HepG2 (cell line): ENCODE measurements around the gene PSMD2. TPM values are rescaled to one million over a fixed set of nuclear protein-coding genes. Genes with fewer than 3 reads are reported as not detected.

Source experiments
- ATAC-seq: fragments of 200-7000 bp; cut with Tn5 transposase; 3 replicates; pipeline ENCODE4 v1.9.1; 2020; ENCODE audit warnings: mild to moderate bottlenecking, moderate library complexity
- BruUV-seq: library from RNA; stranded (reverse); fragments of 400-500 nt; replicated peaks from 2 replicates; lab custom pipeline; 2021; lab: Mats Ljungman, UMichigan
- CTCF ChIA-PET: fragments of 300-600 bp; formaldehyde crosslinking; extraction: SDS; loops from one replicate; lab custom pipeline; 2021; ENCODE audit warnings: low total read pairs, inconsistent platforms, low intra/inter-chr PET ratio; lab: Yijun Ruan, JAX
- POLR2A ChIA-PET: fragments of 350-600 bp; sonication (Branson Sonifier 250); formaldehyde crosslinking; loops from one replicate; lab custom pipeline; 2020; ENCODE audit warnings: antibody characterized with exemption, inconsistent platforms; lab: Yijun Ruan, JAX
- DNase-seq: peaks from one replicate; pipeline ENCODE4 v3.0.0-alpha.2; 2015; ENCODE audit warnings: low spot score
- FAIRE-seq: peaks from 3 replicates; lab custom pipeline; 2011; peaks lifted over from hg19 to GRCh38; lab: Jason Lieb, UNC
- H2AFZ ChIP-seq: one replicate; pipeline ENCODE4 v1.6.1; 2011; ENCODE audit warnings: low read length, inconsistent platforms
- H3K27ac ChIP-seq: fragments of 300-600 bp; 3 replicates; pipeline ENCODE4 v1.8.0; 2011; ENCODE audit warnings: mixed run types, mild to moderate bottlenecking, mixed read lengths, low read length, inconsistent platforms; ENCODE audit not compliant: insufficient read depth; ENCODE audit errors: extremely low read length
- H3K27me3 ChIP-seq, 2 experiments: fragments of 200-600 bp in 1 of 2; 2 replicates in 1 of 2; 3 replicates in 1 of 2; pipeline versions ENCODE4 v1.6.0 to v1.8.0; 2011; ENCODE audit warnings: low read length in 2 of 2, mild to moderate bottlenecking in 2 of 2, moderate library complexity in 2 of 2, inconsistent platforms in 1 of 2; ENCODE audit not compliant: insufficient read depth in 2 of 2, control insufficient read depth in 1 of 2
- H3K36me3 ChIP-seq, 2 experiments: fragments of 200-600 bp in 1 of 2; replicated peaks in 1 of 2; 2 replicates in 1 of 2; 3 replicates in 1 of 2; pipeline versions ENCODE4 v1.5.1 to v1.8.0; 2011; ENCODE audit warnings: low read length in 2 of 2, inconsistent platforms in 1 of 2; ENCODE audit not compliant: insufficient read depth in 2 of 2, control insufficient read depth in 1 of 2
- H3K4me1 ChIP-seq: 2 replicates; pipeline ENCODE4 v1.5.1; 2012; ENCODE audit warnings: low read length, inconsistent platforms; ENCODE audit not compliant: insufficient read depth
- H3K4me2 ChIP-seq: 2 replicates; pipeline ENCODE4 v1.6.0; 2011; ENCODE audit warnings: low read depth, low read length, inconsistent platforms
- H3K4me3 ChIP-seq, 3 experiments: fragments of 200-600 bp in 1 of 3; sonication (generic), shearing (Covaris generic) in 1 of 3; replicated peaks in 1 of 3; 2 replicates each; pipeline ENCODE4 v1.5.1; 2011 to 2016; ENCODE audit warnings: low read length in 3 of 3, inconsistent platforms in 2 of 3, low read depth in 2 of 3, mild to moderate bottlenecking in 2 of 3, control low read depth in 1 of 3, mixed read lengths in 1 of 3; ENCODE audit not compliant: insufficient read depth in 1 of 3
- H3K79me2 ChIP-seq: one replicate; pipeline ENCODE4 v1.6.1; 2011; ENCODE audit warnings: low read length, inconsistent platforms; ENCODE audit not compliant: insufficient read depth
- H3K9ac ChIP-seq: 2 replicates; pipeline ENCODE4 v1.6.0; 2011; ENCODE audit warnings: mild to moderate bottlenecking, low read depth, low read length, inconsistent platforms; ENCODE audit not compliant: insufficient read depth
- H3K9me3 ChIP-seq: 2 replicates; pipeline ENCODE4 v1.5.1; 2012; ENCODE audit warnings: mild to moderate bottlenecking, low read length
- H4K20me1 ChIP-seq: 2 replicates; pipeline ENCODE4 v1.6.0; 2011; ENCODE audit warnings: inconsistent platforms, mild to moderate bottlenecking, low read length, moderate library complexity; ENCODE audit not compliant: insufficient read depth
- HNRNPK ChIP-seq: fragments of 200-400 bp; formaldehyde crosslinking; IDR thresholded peaks from 2 replicates; pipeline ENCODE4 v1.6.1; 2018; ENCODE audit warnings: low read length, low read depth, moderate library complexity, mild to moderate bottlenecking; ENCODE audit not compliant: poor library complexity, severe bottlenecking
- ISX ChIP-seq: sonication (generic); formaldehyde crosslinking; conservative IDR thresholded peaks from 2 replicates; pipeline ENCODE4 v1.5.0; 2020; ENCODE audit warnings: missing genetic modification reagents
- NR3C1 ChIP-seq: sonication (generic); formaldehyde crosslinking; IDR thresholded peaks from 2 replicates; pipeline ENCODE4 v1.4.0; 2020; ENCODE audit warnings: missing genetic modification reagents
- POLR2A ChIP-seq, 2 experiments: IDR thresholded peaks; 2 replicates each; pipeline ENCODE4 v1.6.1; 2011; ENCODE audit warnings: low read depth in 2 of 2, low read length in 2 of 2, mild to moderate bottlenecking in 1 of 2, moderate library complexity in 1 of 2; ENCODE audit not compliant: insufficient read depth in 1 of 2
- RAD51 ChIP-seq: fragments of 450-650 bp; IDR thresholded peaks from 2 replicates; pipeline ENCODE4 v1.6.1; 2016; ENCODE audit warnings: borderline replicate concordance
- RBM22 ChIP-seq: fragments of 200-400 bp; formaldehyde crosslinking; optimal IDR thresholded peaks from 2 replicates; pipeline ENCODE3; 2017; ENCODE audit warnings: mild to moderate bottlenecking, low read length, moderate library complexity
- WGBS: methylation state at CpG from one replicate; pipeline ENCODE4 v1.1.6; 2017; ENCODE audit warnings: low lambda C conversion rate; 5-methylcytosine and 5-hydroxymethylcytosine counted together
- in situ Hi-C: cut with HindIII; loops from 2 replicates; pipeline ENCODE4 v1.10.0; 2017; ENCODE audit warnings: low pct_unique_long_range_greater_than_20kb; ENCODE audit not compliant: extremely low pct_ligation_motif_present
- intact Hi-C: fragments of 100-400 bp; cut with micrococcal nuclease; formaldehyde crosslinking; loops from one replicate; pipeline ENCODE4 v1.10.0; 2022; ENCODE audit not compliant: unreplicated experiment
- polyA plus RNA-seq, 8 experiments: library from polyadenylated mRNA; depleted of rRNA in 3 of 8; stranded (reverse) in 7 of 8; unstranded in 1 of 8; fragments of >200 nt; fragmentation: Illumina TruSeq in 4 of 8; extraction: Trizol in 4 of 8; gene quantifications; 2 replicates each; pipeline versions ENCODE4 v1.2.1 to v1.2.3, GENCODE V29; 2011 to 2016; ENCODE audit warnings: low read depth in 4 of 8, missing spikeins in 1 of 8, mixed read lengths in 1 of 8; ENCODE audit not compliant: insufficient read depth in 1 of 8
- total RNA-seq, 5 experiments: library from RNA; depleted of rRNA; stranded (reverse); fragments of >200 nt; fragmentation: Illumina TruSeq; extraction: Trizol; gene quantifications; 2 replicates each; pipeline ENCODE4 v1.2.3, GENCODE V29; 2016; ENCODE audit warnings: low read depth in 1 of 5
- TF ChIP-seq, protein P1 (sequence below): fragments of 450-650 bp; IDR thresholded peaks from 2 replicates; pipeline ENCODE4 v1.6.1; 2016
- TF ChIP-seq, protein P2 (sequence below): IDR thresholded peaks from 2 replicates; pipeline ENCODE4 v1.4.0; 2020; ENCODE audit warnings: mild to moderate bottlenecking, missing genetic modification reagents

Gene PSMD2
- total and polyA plus RNA-seq, 2 of the 13 experiments (the other 11 are each of a cell fraction or from before 2014, with no cell fraction given), result 125 to 200 TPM

DNA sequence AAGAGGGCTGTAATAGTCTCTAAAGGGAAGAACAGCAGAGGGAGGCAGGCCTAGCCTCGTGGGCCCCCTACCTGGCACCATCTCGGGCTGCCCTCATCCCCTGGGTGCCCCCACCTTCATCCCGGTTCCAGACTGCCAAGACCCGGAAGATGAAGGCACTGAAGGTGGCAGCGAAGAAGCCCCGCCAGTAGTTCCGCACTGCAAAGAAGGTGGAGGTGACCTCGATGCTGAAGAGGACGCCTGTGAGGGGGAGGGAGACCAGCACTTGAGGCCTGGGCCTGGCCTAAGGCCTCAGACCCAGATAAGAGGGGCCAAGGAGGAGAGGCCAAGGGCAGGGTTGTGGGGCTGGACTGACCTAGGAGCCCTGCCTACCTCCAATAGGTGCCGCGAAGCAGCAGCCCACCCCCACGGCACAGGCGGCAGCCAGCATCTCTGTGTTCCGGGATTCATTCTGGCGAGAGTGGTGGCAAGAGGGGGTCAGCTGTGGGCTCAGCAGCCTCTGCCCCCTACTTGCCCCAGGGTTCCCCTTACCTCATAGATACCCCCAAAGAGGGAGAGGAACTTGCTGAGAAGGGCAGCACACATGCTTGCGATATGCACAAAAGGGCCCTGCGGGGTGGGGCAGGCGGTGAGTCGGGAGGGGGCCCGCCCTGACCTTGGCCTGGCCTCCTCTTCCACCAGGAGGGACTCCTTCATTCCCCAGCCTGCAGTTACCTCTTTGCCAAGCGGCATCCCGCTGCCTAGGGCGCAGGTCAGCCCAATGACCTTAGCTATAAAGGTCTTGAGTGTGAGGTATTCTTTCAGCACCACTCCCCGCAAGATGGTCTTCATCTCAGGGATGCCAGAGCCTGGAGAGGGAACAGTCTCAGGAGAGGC, 58.4 kb downstream of the PSMD2 start:
- Histone ChIP-seq H3K4me1 (peaks cover 25% of the 10 kb centered on the region), H3K36me3 (peaks cover 12 to 50% of the 10 kb centered on the region in 2 experiments; a peak in 4 of 5 replicates), H2AFZ (no peak overlapping the region), H3K79me2 (peaks cover 14% of the 10 kb centered on the region), H4K20me1 (0 out of 2 replicates have a peak, but pooled peaks cover 3% of the 10 kb centered on the region), H3K9me3 (no peaks in the 10 kb centered on the region), H3K27ac (no peak overlapping the region), H3K4me3 (no peak overlapping the region), H3K9ac (no peak overlapping the region), H3K4me2 (no peak overlapping the region), H3K27me3 (no peaks in the 10 kb centered on the region; a peak in 1 of 5 replicates)
- WGBS, result 95% methylated on average over 15 of the region's 24 CpGs
- CTCF ChIA-PET, result no interaction called here
- BruUV-seq, result no TSS peak
- POLR2A ChIA-PET, result no interaction called here
- ATAC-seq (no peak), DNase-seq (no peak), FAIRE-seq (no peak)
- intact Hi-C loops (no loop called here), in situ Hi-C loops (no loop called here)
- TF ChIP-seq HNRNPK (no peak), NR3C1 (no peak), ISX (CRISPR knock-in tag) (no peak), POLR2A (IDR thresholded peaks at IDR 0.05; ENCODE audit: insufficient read depth in 1 of 2, low read depth in 2 of 2, low read length in 2 of 2) (no peak), RBM22 (no peak), RAD51 (no peak)
- TF ChIP-seq, protein P1, sequence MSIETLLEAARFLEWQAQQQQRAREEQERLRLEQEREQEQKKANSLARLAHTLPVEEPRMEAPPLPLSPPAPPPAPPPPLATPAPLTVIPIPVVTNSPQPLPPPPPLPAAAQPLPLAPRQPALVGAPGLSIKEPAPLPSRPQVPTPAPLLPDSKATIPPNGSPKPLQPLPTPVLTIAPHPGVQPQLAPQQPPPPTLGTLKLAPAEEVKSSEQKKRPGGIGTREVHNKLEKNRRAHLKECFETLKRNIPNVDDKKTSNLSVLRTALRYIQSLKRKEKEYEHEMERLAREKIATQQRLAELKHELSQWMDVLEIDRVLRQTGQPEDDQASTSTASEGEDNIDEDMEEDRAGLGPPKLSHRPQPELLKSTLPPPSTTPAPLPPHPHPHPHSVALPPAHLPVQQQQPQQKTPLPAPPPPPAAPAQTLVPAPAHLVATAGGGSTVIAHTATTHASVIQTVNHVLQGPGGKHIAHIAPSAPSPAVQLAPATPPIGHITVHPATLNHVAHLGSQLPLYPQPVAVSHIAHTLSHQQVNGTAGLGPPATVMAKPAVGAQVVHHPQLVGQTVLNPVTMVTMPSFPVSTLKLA, result no peak
- TF ChIP-seq, protein P2, sequence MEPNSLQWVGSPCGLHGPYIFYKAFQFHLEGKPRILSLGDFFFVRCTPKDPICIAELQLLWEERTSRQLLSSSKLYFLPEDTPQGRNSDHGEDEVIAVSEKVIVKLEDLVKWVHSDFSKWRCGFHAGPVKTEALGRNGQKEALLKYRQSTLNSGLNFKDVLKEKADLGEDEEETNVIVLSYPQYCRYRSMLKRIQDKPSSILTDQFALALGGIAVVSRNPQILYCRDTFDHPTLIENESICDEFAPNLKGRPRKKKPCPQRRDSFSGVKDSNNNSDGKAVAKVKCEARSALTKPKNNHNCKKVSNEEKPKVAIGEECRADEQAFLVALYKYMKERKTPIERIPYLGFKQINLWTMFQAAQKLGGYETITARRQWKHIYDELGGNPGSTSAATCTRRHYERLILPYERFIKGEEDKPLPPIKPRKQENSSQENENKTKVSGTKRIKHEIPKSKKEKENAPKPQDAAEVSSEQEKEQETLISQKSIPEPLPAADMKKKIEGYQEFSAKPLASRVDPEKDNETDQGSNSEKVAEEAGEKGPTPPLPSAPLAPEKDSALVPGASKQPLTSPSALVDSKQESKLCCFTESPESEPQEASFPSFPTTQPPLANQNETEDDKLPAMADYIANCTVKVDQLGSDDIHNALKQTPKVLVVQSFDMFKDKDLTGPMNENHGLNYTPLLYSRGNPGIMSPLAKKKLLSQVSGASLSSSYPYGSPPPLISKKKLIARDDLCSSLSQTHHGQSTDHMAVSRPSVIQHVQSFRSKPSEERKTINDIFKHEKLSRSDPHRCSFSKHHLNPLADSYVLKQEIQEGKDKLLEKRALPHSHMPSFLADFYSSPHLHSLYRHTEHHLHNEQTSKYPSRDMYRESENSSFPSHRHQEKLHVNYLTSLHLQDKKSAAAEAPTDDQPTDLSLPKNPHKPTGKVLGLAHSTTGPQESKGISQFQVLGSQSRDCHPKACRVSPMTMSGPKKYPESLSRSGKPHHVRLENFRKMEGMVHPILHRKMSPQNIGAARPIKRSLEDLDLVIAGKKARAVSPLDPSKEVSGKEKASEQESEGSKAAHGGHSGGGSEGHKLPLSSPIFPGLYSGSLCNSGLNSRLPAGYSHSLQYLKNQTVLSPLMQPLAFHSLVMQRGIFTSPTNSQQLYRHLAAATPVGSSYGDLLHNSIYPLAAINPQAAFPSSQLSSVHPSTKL, result no peak
